GM12865 (cell line): ENCODE data around the gene MAD1L1.

Experiments used
- DNase-seq: peaks from one replicate; pipeline ENCODE4 v3.0.0; 2010; ENCODE audit warnings: low read depth
- H3K4me3 ChIP-seq: 2 replicates; pipeline ENCODE4 v1.5.1; 2011; ENCODE audit warnings: mild to moderate bottlenecking, low read depth, low read length, control low read depth
- TF ChIP-seq, protein P1 (sequence below): IDR thresholded peaks from 2 replicates; pipeline ENCODE4 v1.5.1; 2011; ENCODE audit warnings: low read length, control low read depth, low read depth, inconsistent platforms; ENCODE audit not compliant: insufficient read depth; ENCODE audit errors: missing control alignments

MAD1L1 gene

DNA sequence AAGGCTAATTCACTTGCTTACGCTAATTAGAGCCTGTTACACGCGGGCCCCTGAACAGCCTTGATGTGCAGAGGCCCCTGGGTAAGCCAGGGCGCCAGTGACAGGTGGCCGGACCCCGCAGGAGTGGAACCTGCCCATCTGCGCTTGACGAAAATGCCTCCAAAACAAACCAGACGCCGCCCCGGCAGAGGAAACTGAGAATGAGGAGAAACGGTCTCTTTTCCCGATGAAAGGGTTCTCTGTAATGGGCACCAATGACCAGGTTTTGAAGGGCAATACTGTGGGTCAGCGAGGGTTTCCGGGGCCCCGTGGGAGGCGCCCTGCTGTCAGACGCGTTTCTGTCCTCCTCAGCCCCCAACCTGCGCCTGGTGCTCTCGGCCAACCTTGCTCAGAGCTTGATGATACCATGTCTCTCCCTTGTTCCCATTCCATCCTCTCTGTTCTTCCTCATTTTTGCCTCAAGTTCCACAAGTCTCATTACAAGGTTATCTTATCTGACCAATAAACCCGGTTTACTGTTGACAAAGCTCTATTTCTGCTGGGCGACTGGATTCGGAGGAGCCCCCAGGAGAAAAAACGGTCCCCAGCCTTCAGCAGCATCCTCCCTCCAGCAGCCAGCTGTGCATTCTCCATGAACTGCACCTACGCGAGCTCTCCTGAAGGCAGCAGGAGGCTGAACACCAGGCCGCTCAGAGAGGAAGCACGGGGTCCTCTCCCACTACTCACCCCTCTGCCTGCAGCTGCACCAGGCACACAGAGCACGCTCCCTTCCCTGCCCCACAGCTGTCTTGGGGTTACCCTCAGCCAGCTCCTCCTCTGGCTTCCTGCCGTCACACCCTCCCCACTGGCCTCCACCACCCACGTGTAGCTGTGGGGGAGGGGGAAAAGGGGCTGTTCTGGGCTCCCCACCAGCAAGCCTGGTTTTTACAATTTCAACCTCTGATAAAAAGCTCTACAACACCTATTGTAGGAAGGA is 202.0 kb downstream of the MAD1L1 start:
- TF ChIP-seq, protein P1, sequence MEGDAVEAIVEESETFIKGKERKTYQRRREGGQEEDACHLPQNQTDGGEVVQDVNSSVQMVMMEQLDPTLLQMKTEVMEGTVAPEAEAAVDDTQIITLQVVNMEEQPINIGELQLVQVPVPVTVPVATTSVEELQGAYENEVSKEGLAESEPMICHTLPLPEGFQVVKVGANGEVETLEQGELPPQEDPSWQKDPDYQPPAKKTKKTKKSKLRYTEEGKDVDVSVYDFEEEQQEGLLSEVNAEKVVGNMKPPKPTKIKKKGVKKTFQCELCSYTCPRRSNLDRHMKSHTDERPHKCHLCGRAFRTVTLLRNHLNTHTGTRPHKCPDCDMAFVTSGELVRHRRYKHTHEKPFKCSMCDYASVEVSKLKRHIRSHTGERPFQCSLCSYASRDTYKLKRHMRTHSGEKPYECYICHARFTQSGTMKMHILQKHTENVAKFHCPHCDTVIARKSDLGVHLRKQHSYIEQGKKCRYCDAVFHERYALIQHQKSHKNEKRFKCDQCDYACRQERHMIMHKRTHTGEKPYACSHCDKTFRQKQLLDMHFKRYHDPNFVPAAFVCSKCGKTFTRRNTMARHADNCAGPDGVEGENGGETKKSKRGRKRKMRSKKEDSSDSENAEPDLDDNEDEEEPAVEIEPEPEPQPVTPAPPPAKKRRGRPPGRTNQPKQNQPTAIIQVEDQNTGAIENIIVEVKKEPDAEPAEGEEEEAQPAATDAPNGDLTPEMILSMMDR = no peak
- no peak overlapping the region for H3K4me3 ChIP-seq
- DNase-seq = no peak

DNA sequence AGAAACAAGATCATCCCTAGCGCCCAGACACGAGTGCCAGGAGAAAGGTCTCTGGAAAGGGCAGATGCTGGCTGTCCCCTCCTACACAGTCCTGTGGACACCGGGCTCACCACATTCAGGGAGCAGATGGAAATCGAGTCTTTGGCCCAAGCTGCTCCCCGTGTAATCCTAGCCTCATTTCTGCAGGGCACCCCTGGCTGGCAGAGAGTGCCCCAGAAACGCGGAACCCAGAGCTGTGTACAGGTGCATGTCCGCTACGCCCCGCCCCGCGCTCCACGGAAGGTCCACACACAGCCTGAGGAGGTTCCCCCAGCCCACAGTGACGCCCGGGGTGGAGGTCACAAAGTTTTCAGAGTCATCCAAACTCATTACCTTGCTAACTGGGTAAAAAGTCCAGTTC is 202.8 kb downstream of the MAD1L1 start:
- TF ChIP-seq, protein P1 = no peak
- DNase-seq = no peak
- H3K4me3 ChIP-seq = no peak overlapping the region

DNA sequence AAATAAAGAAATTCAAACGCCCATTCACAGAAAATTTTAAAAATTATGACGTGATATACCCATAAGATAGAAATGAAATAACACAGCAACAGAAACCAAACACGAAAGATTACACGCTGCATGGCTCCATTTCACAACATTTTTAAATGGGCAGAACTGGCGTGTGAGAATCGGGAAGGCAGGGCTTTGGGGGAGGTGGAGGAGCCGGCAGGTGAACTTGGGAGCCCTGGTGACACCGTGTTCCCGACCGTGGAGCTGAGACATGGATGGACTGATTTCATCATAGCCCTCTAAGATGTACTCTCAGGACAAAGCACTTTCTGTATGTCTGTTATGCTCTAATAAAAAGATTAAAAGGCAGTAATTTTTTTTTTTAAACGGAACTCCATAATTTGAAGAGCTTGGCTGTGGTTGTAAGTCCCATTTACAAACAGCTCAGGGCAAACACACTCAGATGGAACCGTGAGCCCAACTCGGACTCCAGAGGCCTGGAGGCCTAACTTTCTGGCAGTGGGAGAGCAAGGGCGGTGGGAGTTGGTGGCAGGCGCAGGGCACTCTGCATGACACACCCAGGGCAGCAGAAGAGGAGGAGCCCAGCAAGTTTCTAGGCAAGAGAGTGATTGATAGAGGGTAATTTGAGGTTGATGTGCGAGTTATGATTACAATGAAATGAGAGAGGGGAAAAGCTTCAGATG is 203.4 kb downstream of the MAD1L1 start:
- H3K4me3 ChIP-seq = no peak overlapping the region
- no peak for DNase-seq
- TF ChIP-seq, protein P1 = no peak

DNA sequence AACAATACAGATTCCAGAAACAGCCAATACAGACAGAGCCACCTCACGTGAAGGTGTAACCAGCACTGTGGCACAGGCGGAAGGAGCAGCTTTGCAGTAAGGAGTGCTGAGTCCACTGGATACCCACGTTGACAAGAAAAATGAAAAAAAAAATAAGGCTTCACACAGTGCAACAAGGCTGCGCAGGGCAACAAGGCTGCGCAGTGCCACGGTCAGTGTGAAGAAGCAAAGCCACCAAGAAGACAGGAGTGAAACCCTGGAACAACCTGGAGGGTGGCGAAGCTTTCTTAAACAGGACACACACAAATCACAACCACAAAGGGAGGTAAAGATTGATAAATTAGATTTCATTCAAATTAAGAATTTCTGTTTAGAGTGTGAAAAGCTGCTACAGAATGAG is 204.0 kb downstream of the MAD1L1 start:
- H3K4me3 ChIP-seq = no peak overlapping the region
- DNase-seq = no peak
- TF ChIP-seq, protein P1 = no peak

DNA sequence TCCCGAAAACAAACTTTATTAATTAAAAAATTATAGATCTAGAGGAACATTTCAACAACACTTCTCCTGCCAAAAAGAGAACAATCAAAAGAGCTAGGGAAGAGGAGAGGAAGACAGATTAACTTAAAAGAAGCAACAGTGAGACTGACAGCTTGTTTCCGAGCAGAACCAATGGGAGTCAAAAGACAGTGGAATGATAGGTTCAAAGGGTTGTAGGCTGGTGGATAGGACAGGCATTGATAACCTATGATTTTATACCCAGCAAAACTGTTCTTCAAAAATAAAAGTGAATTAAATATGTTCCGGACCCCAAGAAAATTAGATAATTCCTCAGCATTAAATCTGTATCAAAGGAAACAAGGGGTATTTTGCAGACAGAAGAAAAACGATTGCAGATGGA is 207.6 kb downstream of the MAD1L1 start:
- TF ChIP-seq, protein P1 = no peak
- no peak overlapping the region for H3K4me3 ChIP-seq
- no peak for DNase-seq

DNA sequence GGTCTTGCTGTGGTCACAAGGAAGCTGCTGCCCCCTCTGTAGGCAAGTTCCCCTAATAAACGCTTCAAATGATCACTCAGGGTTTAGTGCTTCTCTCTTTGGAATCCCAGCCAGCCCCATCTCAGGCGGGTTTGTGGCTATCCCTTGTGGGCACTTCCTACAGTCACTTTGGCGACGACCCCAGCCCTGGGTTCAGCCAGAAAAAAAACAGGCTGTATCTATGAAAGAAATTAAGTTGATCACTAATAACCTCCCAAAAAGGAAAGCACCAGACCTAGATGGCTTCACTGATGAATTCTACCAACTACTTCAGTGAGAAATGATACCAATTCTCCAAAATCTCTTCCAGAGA is 208.2 kb downstream of the MAD1L1 start:
- TF ChIP-seq, protein P1 = no peak
- no peak overlapping the region for H3K4me3 ChIP-seq
- DNase-seq = no peak
